ENCODE results near the gene CALN1.

CALN1 gene

DNA sequence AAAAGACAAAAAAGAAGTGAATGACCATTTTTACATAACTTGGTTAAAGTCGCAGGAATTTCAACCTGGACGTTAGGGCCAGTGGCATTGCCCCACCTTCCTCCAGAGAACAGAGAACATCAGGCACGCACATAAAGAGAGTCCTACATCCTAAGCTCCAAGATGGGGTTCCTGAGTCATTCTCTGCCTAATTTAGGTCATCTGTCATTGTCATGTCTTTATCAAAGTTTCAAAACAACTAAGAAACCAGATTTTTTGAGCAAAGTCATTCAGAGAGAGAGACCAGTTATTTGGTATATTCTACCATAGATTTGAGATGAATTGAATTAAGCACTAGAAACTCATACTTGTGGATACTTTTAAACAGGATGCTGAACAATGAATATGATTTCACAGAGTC lies 241.7 kb downstream of the CALN1 start:
- DNase-seq = no peak

- DNase-seq = no peak
Measured at GRCh38 chr7:72163271-72163670, 248.9 kb downstream of the CALN1 start.

- DNase-seq = no peak
Measured at GRCh38 chr7:72161534-72161933, 250.6 kb downstream of the CALN1 start.

GRCh38 chr7:72159911-72160310 lies 252.2 kb downstream of the CALN1 start:
- no peak for DNase-seq

- DNase-seq = no peak
Measured at GRCh38 chr7:72156671-72157070, 255.5 kb downstream of the CALN1 start.

GRCh38 chr7:72153132-72153512 lies 259.0 kb downstream of the CALN1 start:
- no peak for DNase-seq

- no peak for DNase-seq
Measured at GRCh38 chr7:72152161-72153131, 259.7 kb downstream of the CALN1 start.

GRCh38 chr7:72140566-72140965 lies 271.6 kb downstream of the CALN1 start:
- DNase-seq = no peak

DNA sequence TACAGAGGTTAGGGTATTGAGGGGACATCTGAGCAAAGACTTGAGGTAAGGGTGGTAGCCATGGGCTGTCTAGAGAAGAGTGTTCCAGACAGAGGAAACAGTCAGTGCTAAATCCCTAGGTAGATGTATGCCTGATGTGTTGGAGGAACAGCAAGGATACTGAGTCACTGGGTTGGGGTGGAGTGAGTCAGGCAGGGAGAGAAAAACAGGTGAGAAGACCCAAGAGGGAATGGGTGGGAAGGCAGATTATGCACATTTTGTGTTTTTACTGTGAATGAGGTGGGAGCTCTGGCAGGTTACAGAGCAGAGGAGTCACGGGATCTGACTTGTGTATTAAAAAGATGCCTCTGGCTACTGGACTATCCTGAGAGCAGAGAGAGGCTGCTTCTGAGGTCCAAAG lies 285.0 kb downstream of the CALN1 start:
- no peak for DNase-seq

DNA sequence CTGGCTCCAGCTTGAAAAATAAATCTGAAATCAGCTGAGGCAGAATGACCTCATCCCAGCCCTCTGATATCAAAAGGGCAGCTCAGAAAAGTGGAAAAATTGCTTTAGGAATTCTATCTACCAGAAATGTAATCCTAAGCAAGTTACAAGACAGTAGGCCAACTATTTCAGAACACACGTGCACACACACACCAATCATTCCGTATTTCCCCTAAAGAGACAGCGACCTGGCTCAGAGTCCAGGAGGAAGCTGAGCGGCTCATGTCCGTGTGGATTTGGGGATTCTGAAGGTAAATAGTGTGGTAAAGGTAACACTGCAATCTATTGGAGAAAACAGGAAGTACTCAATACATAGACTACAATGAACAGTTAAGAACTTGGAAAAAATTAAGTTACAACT lies 288.2 kb downstream of the CALN1 start:
- DNase-seq = no peak

DNA sequence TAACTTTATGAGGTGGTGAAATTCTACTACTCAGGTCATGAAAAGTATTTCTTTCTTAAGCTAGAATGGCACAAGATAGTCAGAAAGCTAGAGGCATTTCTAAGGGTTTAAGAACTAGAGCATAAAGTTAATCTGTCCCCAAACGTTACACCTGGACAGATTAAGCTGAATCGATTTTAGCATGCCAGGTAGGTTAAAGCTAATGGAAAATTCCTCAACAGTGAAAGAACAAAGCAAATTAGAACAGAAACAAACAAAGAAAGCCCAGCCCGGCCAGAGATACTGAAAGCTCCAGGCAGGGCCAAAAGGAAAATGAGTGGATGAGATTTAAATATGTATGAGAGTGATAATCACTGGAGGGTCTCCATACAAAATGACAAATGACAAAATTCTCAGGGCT lies 293.8 kb downstream of the CALN1 start:
- no peak for DNase-seq

DNA sequence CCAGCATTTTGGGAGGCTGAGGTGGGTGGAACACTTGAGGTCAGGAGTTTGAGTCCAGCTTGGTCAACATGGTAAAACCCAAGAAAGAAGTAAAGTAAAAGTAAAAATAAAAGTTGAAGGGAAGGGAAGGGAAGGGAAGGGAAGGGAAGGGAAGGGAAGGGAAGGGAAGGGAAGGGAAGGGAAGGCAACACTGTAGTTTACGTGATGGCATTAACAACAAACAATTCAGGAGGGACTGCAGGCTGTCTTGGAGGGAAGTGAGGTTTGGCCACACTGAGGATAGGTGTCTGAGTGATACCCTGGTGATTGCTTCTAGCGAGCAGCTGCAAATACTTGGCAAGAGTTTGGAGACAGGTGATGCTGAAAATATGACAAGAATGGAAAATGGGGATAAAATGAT lies 298.0 kb downstream of the CALN1 start:
- no peak for DNase-seq

DNA sequence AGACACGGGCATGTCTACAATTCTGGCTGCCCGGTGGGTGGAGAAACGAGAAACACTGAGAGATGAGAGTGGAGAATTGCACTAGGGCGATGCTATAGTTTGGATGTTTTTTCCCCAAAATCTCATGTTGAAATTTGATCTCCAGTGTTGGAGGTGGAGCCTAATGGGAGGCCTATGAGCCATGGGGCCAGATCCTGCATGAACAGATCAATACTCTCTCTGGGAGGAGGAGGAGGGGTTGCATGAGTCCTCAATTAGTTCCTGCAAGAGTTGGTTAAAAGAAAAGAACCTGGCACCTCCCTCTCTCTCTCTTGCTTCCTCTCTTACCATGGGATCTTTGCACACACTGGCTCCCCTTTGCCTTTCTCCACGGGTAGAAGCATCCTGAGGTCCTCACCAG lies 299.1 kb downstream of the CALN1 start:
- no peak for DNase-seq

DNA sequence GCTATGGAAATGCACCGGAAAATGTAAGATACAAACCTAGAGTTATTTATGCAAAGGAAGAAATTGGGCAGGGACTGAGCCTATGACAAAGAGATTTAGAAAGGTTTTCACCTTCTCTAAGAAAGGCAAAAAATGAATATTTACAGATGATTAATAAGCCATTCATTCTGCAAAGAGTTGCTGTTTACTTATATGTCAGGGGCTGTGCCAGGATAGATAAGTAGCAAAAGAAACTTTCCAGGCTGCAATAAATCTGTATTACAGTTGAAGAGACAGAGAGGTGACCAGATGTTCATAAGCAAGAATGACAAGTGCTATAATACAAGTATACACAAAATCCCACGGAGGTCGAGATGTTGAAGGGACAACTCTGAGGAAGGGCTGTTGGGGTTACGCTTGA lies 299.6 kb downstream of the CALN1 start:
- no peak for DNase-seq

- DNase-seq = no peak
Measured at GRCh38 chr7:72111086-72111485, 301.1 kb downstream of the CALN1 start.

DNA sequence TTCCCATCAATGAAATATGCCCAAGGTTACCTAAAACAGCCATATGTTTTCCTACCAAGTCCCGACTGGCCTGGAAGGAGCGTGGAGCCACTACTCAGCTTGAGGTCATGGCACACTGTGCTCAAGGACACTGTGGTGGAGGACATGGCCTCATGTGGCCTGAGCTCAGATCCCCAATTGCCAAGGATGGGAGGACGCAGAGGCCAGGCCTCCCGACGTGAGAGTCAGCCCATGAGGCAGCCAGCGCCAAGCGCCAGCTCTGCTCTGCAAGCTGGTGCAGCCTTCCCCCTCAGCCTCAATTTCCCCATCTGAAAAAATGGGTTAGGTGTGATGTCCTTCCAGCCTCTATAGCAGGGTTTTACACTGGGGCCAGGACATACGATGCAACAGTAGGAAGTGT lies 302.6 kb downstream of the CALN1 start:
- DNase-seq = no peak

DNA sequence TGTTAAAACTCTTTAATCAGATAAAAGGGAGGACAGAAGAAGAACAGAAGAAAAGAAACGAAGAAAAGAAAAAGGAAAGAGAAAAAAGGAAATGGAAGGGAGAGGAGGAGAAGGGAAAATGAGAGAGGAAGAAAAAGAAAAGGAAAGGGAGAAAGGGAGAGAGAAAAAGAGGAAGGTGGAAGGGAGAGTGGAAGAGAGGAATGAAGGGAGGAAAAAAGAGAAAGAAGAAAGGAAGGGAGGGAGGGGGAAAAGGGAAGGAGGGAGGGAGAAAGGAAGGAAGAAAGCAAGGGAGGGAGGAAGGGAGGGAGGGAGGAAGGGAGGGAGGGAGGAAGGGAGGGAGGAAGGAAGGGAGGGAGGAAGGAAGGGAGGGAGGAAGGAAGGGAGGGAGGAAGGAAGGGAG lies 305.7 kb downstream of the CALN1 start:
- no peak for DNase-seq

DNA sequence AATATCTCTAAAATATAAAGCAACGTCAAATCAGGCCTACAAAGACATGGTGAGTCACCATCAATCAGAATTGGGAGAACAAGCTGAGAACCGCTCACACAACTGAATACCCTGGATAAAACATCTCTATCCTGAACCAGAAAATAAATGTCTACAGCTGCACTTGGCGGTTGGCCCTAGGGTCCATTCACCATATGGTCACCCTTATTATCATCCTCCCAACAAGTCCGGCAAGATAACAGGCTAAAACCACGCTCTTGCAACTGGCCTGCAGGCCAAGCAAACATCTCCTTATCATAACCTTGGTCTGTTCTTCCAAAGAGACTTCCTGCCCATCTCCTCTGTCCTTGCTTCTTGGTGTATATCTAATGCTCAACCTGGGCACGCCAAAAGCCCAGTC lies 310.7 kb downstream of the CALN1 start:
- DNase-seq = no peak

GRCh38 chr7:72099784-72100183 lies 312.4 kb downstream of the CALN1 start:
- DNase-seq = no peak

DNA sequence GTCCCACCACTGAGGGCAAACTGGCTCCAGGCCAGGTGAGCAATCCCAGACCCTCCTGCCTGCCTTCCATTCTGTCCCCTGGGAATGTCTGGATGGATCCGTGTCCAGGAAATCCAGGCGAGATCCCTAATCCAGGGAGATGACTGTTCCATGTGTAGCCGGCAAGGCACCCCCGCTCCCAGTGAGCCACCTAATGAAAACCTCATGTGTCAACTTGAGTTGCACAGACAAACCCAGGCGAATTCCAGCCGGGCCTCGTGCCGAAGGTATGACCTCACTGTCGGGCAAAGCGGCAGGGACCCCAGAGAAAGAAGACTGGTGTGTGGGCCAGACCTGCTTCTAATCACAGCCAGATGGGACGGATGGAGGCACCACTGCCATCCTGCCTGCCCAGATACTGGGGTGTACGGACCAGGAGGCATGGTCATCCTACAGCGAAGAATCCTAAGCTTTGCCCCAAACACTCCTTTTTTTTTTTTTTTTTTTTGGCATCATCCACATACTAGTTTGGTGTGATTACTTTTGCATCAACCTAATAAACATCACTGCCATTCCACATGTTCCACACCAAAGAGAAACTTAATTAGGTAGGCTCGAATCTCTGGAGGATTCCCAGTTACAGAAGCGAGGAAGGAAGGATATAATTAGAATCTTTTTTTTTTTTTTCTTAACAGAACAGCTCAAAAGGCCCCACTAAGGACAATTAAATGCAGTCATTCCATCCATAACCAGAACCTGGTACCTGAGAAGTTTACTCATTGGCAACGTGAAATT lies 313.1 kb downstream of the CALN1 start:
- DNase-seq = no peak

GRCh38 chr7:72097226-72097625 lies 314.9 kb downstream of the CALN1 start:
- DNase-seq = no peak

- no peak for DNase-seq
Measured at GRCh38 chr7:72092769-72093168, 319.4 kb downstream of the CALN1 start.

DNA sequence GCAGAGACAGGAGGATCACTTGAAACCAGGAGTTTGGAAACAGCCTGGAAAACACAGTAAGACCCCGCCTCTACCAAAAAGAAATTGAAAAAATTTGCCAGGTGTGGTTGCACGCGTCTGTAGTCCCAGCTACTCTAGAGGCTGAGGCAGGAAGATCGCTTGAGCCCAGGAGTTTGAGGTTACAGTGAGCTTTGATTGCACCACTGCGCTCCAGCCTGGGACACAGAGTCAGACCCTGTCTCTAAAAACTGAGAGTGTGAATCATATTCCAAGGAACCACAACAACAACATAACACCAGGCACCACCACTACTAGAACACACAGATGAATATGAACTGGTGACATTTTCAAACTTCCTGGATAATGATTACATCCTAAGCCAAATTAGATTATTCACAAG lies 324.2 kb downstream of the CALN1 start:
- no peak for DNase-seq

GRCh38 chr7:72080865-72081510 lies 331.1 kb downstream of the CALN1 start:
- DNase-seq = no peak
